22Rv1 (cell line): ENCODE results near the gene RIOK3.
"Not testable (repeated sequence)": the region's sequence is repeated elsewhere in the genome, so short reads cannot be mapped to it uniquely, and the experiment has no call there.

Experiments
- H3K27ac ChIP-seq: fragments of 450-650 bp; 2 replicates; pipeline ENCODE4 v1.5.1; 2017
- ZFX ChIP-seq: fragments of 450-650 bp; IDR thresholded peaks from 2 replicates; pipeline ENCODE4 v1.6.1; 2017; ENCODE audit warnings: antibody characterized with exemption, borderline replicate concordance
- TF ChIP-seq, protein P1 (sequence below): fragments of 450-650 bp; IDR thresholded peaks from 2 replicates; pipeline ENCODE4 v1.5.1; 2017; ENCODE audit warnings: mild to moderate bottlenecking

RIOK3 gene

DNA sequence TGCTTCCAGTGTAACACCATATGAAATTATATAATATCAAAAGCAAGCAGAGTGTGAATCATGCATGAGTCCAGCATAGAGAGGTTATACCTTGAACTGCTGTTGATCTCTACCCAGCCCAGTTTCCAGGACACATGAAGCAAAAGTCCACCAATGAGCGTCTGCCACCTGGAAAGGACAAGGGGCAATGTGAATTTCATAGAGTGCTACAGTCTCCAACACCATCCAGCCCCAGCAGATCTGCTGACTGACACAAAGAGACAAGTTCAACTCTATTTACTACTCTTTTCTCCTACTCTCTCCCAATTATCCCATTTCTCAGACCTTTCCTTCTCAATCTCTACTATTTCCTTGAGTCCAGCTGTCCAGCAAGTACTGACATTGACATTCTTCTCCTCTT, 31.8 kb upstream of the RIOK3 start:
- no peak overlapping the region for H3K27ac ChIP-seq
- no peak for TF ChIP-seq ZFX
- TF ChIP-seq, protein P1, sequence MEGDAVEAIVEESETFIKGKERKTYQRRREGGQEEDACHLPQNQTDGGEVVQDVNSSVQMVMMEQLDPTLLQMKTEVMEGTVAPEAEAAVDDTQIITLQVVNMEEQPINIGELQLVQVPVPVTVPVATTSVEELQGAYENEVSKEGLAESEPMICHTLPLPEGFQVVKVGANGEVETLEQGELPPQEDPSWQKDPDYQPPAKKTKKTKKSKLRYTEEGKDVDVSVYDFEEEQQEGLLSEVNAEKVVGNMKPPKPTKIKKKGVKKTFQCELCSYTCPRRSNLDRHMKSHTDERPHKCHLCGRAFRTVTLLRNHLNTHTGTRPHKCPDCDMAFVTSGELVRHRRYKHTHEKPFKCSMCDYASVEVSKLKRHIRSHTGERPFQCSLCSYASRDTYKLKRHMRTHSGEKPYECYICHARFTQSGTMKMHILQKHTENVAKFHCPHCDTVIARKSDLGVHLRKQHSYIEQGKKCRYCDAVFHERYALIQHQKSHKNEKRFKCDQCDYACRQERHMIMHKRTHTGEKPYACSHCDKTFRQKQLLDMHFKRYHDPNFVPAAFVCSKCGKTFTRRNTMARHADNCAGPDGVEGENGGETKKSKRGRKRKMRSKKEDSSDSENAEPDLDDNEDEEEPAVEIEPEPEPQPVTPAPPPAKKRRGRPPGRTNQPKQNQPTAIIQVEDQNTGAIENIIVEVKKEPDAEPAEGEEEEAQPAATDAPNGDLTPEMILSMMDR: no peak

DNA sequence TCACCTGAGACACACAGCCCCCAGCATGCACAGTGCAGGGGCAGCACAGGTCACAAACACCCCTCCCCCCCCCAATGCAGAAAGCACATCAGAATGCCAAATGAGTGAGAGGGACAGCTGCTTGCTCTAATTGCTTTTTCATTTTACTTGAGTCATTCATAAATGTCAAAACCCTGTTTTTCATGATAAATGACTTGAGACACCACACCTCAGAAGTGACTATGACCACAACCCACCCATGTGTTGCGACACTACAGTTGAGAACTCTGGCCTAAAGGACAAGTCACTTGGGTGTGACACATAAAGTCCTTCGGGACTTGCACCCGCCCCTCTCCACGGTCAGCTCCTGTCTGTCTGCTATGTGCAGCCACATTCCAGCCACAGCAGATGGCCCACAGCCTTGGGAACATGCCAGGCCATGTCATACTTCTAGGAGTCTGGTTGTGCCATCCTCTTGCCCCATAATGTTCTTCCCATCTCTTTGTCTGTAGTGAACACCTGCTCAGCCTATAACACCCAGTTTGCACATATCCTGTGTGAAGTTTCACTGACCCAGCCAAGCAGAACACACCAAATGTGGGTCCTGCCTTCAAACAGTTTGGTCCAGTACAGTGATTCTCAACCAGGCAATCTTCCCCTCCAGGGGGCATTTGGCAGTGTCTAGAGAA, 30.2 kb upstream of the RIOK3 start:
- no peak for TF ChIP-seq ZFX
- TF ChIP-seq, protein P1: no peak
- H3K27ac ChIP-seq: no peak overlapping the region

DNA sequence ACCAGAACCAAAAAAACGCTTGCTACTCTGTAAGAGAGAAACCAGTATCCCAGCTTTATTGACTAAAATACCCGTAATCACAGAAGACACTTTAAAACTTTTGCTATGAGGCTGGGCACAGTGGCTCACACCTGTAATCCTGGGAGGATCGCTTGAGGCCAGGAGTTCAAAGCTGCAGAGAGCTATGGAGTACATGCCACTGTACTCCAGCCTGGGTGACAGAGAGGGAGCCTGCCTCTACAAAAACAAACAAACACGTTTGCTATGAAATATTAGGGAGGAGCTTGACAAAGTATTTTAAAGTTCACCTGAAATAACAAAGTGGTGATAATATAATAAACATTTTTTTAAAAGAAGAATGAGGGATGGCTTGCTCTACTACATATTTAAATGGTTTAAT, 28.5 kb upstream of the RIOK3 start:
- TF ChIP-seq ZFX: no peak
- TF ChIP-seq, protein P1: no peak
- H3K27ac ChIP-seq: no peak overlapping the region

DNA sequence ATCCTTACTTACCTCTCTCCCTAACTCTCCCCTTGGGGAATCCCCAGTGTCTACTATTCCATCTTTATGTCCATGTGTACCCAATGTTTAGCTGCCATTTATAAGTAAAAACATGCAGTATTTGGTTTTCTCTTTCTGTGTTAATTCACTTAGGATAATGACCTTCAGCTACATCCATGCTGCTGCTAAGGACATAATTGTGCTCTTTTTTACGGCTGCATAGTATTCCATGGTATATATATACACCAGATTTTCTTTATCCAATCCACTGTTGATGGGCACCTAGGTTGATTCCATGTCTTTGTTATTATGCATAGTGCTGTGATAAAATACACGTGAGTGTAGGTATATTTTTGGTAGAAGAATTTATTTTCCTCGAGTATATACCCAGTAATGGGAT, 24.3 kb upstream of the RIOK3 start:
- no peak overlapping the region for H3K27ac ChIP-seq
- TF ChIP-seq ZFX: no peak
- TF ChIP-seq, protein P1: no peak

DNA sequence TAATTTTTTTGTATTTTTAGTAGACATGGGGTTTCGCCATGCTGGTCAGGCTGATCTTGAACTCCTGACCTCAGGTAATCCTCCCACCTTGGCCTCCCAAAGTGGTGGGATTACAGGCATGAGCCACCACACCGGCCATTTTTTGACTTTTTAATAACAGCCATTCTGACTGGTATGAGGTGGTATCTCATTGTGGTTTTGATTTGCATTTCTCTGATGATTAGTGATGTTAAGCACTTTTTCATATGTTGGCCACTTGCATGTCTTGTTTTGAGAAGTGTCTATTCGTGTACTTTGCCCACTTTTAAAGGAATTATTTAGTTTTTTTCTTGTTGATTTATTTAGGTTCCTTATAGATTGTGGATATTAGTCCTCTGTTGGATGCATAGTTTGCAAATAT, 23.5 kb upstream of the RIOK3 start:
- not testable (repeated sequence) for H3K27ac ChIP-seq

DNA sequence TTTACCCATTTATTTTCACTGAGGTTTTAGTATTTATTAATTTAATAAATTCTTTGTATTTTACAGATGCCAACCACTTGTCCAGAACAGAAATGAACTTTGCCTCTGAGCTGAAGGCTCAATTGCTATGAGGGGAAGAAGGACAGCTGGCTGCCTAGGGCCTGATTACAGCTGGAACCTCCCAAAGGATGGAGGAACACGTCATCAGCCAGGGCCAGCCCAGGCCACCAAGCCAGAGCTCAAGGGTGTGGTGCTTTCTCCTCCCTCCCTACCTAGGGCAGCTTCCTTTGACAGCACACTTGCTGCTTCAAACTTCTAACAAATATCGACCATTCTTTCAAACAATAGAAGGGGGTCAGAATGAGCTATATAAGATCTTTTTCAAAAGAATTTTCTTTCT, 19.7 kb upstream of the RIOK3 start:
- no peak overlapping the region for H3K27ac ChIP-seq
- TF ChIP-seq, protein P1: no peak
- no peak for TF ChIP-seq ZFX

DNA sequence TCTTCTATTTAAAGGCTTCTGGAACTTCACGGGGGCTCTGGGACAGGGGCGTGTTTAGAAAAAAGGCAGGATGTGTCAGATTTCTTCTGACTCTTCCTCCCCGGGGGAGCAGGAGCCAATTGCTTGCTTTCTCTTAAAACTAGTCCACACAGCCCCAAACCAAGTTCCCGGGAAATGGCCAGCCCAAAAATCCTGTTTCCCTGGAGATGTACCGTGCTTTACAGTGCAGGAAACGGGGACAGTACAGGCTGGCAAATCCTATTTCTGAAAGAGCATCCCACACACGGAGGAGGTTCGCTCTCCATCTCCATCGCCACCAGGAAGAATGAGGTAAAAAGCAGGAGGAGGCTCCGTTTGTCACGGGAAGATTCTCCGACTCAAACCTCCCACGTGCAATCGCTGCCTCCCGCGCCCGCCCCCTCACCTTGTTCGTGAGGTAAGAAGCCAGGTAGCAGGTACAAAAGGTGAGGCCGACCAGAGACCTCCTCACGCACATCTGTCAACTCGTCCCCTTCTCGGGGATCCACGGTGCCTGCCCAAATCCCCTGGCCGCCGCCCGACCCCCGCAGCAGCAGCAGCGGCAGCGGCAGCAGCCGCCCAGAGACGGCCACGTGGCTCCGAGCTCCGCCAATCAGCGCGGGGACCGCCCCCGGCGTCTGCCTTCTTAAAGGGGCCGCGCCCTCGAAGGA, 15.6 kb upstream of the RIOK3 start:
- H3K27ac ChIP-seq: peak overlapping the region; percentile 34; the same call in 1 of the 2 replicates

More for the DNA sequence above, 15.6 kb upstream of the RIOK3 start:
- TF ChIP-seq, protein P1: no peak
- TF ChIP-seq ZFX: no peak
